Loucy (cell line): Measurements from ENCODE around the gene ZER1.

Experiments
- H2AFZ ChIP-seq: fragments of 200-600 bp; sonication (generic); 2 replicates; pipeline ENCODE4 v1.6.0; 2016; ENCODE audit warnings: antibody characterized with exemption, mild to moderate bottlenecking, low read length, moderate library complexity
- H3F3A ChIP-seq: fragments of 200-600 bp; 2 replicates; pipeline ENCODE4 v1.6.0; 2016; ENCODE audit warnings: antibody characterized with exemption, low read depth, mild to moderate bottlenecking
- H3K27me3 ChIP-seq: fragments of 200-600 bp; sonication (generic); 2 replicates; pipeline ENCODE4 v1.6.1; 2014; ENCODE audit warnings: low read length, mild to moderate bottlenecking; ENCODE audit not compliant: insufficient read depth, poor library complexity, severe bottlenecking
- H3K36me3 ChIP-seq: fragments of 200-600 bp; sonication (generic); 2 replicates; pipeline ENCODE4 v1.6.1; 2016; ENCODE audit warnings: low read length; ENCODE audit not compliant: insufficient read depth
- H3K4me1 ChIP-seq: fragments of 200-600 bp; sonication (generic); 2 replicates; pipeline ENCODE4 v1.5.1; 2014; ENCODE audit warnings: low read length, mild to moderate bottlenecking; ENCODE audit not compliant: insufficient read depth, poor library complexity, severe bottlenecking
- H3K4me2 ChIP-seq: fragments of 200-600 bp; sonication (generic); 2 replicates; pipeline ENCODE4 v1.6.0; 2014; ENCODE audit warnings: antibody characterized with exemption, low read length, low read depth, mild to moderate bottlenecking; ENCODE audit not compliant: poor library complexity, severe bottlenecking
- H3K4me3 ChIP-seq: fragments of 200-600 bp; sonication (generic); 2 replicates; pipeline ENCODE4 v1.5.1; 2014; ENCODE audit warnings: low read length, mild to moderate bottlenecking, mixed read lengths; ENCODE audit not compliant: poor library complexity, severe bottlenecking
- H3K79me2 ChIP-seq: fragments of 200-600 bp; sonication (generic); 2 replicates; pipeline ENCODE4 v1.6.1; 2014; ENCODE audit warnings: low read length; ENCODE audit not compliant: insufficient read depth
- H3K9ac ChIP-seq: fragments of 200-600 bp; sonication (generic); 2 replicates; pipeline ENCODE4 v1.6.0; 2014; ENCODE audit warnings: mild to moderate bottlenecking, low read depth, low read length, moderate library complexity; ENCODE audit not compliant: poor library complexity, severe bottlenecking
- H3K9me2 ChIP-seq: fragments of 200-600 bp; sonication (generic); replicated peaks from 2 replicates; pipeline ENCODE4 v1.6.1; 2016; ENCODE audit warnings: low read depth, low read length, mixed read lengths
- H3K9me3 ChIP-seq: fragments of 200-600 bp; sonication (generic); 2 replicates; pipeline ENCODE4 v1.6.1; 2014; ENCODE audit warnings: mild to moderate bottlenecking, antibody characterized with exemption, low read length, low read depth; ENCODE audit not compliant: insufficient read depth
- H4K20me1 ChIP-seq: fragments of 200-600 bp; sonication (generic); 2 replicates; pipeline ENCODE4 v1.6.0; 2014; ENCODE audit warnings: antibody characterized with exemption, low read length, mild to moderate bottlenecking; ENCODE audit not compliant: insufficient read depth, poor library complexity, severe bottlenecking
- CTCF ChIP-seq: fragments of 200-600 bp; sonication (generic); conservative IDR thresholded peaks from 2 replicates; pipeline ENCODE4 v1.5.1; 2014; ENCODE audit warnings: mild to moderate bottlenecking, antibody characterized with exemption, low read length
- EZH2phosphoT487 ChIP-seq: fragments of 200-600 bp; IDR thresholded peaks from 2 replicates; pipeline ENCODE4 v1.6.1; 2018; ENCODE audit warnings: antibody characterized with exemption, mild to moderate bottlenecking, moderate library complexity, borderline replicate concordance

The ZER1 gene

DNA sequence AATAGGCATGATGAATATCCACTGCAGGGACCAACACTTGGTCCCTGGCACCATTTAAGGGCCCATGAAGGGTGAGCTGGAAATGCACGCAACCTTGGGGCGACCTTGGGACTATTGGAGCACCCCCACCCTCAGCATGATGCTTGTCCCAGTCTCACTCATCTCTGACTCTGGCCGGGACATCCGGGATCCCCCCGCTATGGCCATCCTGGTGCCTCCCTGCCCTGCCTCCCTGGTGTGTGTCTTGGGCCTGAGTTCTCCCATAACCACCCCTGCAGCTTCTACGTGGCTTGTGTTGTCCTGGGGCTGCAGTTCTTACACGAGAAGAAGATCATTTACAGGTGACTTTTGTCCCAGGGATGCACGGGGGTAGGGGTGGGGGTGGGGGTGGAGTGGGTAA is 53.7 kb downstream of the ZER1 start:
- TF ChIP-seq EZH2phosphoT487 (no peak), CTCF (no peak)
- H3K9me2 ChIP-seq: no peaks in the 10 kb centered on the region
- no peak overlapping the region for H3K4me3 ChIP-seq
- H3K4me1 ChIP-seq: no peaks in the 10 kb centered on the region
- H4K20me1 ChIP-seq: no peaks in the 10 kb centered on the region
- H3K27me3 ChIP-seq: no peaks in the 10 kb centered on the region
- H2AFZ ChIP-seq: no peak overlapping the region
- H3K79me2 ChIP-seq: peaks cover 6% of the 10 kb centered on the region
- H3K4me2 ChIP-seq: no peak overlapping the region
- no peaks in the 10 kb centered on the region for H3K9me3 ChIP-seq
- H3K9ac ChIP-seq: no peak overlapping the region
- H3K36me3 ChIP-seq: no peaks in the 10 kb centered on the region
- no peaks in the 10 kb centered on the region for H3F3A ChIP-seq

- H3K79me2 ChIP-seq: no peaks in the 10 kb centered on the region
- H3K9me2 ChIP-seq: no peaks in the 10 kb centered on the region
- no peaks in the 10 kb centered on the region for H3F3A ChIP-seq
- no peaks in the 10 kb centered on the region for H3K36me3 ChIP-seq
- no peak overlapping the region for H2AFZ ChIP-seq
- H4K20me1 ChIP-seq: no peaks in the 10 kb centered on the region
- no peak overlapping the region for H3K4me2 ChIP-seq
- H3K4me3 ChIP-seq: no peak overlapping the region
- TF ChIP-seq EZH2phosphoT487 (no peak), CTCF (no peak)
- no peak overlapping the region for H3K9ac ChIP-seq
- no peaks in the 10 kb centered on the region for H3K9me3 ChIP-seq
- no peaks in the 10 kb centered on the region for H3K4me1 ChIP-seq
- H3K27me3 ChIP-seq: no peaks in the 10 kb centered on the region
Observed at GRCh38 chr9:128716581-128717254, 55.0 kb downstream of the ZER1 start.

DNA sequence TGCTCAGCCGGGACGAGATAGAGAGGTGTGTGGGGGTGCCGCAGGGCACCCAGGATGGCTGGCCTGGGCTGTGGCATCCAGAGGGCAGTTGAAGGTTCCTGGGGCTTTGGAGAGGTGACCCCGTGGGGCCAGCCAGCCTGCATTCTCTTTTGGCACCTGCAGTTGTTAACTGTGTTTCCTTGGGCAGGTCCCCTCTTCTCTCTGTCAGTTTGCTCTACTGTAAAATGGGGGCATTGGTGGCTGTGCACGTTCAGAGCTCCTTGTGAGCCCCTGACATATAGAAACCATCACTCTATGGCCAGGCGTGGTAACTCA is 56.3 kb downstream of the ZER1 start:
- Histone ChIP-seq H3K9ac (no peak overlapping the region), H3K9me2 (no peaks in the 10 kb centered on the region)
- no peak for TF ChIP-seq EZH2phosphoT487
- TF ChIP-seq CTCF: no peak

More for the DNA sequence above, 56.3 kb downstream of the ZER1 start:
- Histone ChIP-seq H3K79me2 (no peaks in the 10 kb centered on the region), H4K20me1 (no peaks in the 10 kb centered on the region), H3K4me2 (no peak overlapping the region), H3K36me3 (no peaks in the 10 kb centered on the region), H2AFZ (no peak overlapping the region), H3F3A (no peaks in the 10 kb centered on the region), H3K4me3 (no peak overlapping the region), H3K27me3 (no peaks in the 10 kb centered on the region), H3K9me3 (no peaks in the 10 kb centered on the region), H3K4me1 (no peaks in the 10 kb centered on the region)
